Smooth muscle cell (in vitro differentiated cells): ENCODE data around the gene PFN1. TPM values are rescaled to one million over a fixed set of nuclear protein-coding genes. Genes with fewer than 3 reads are reported as not detected.

ENCODE experiments used
- DNase-seq: peaks from one replicate; lab custom pipeline; 2025; ENCODE audit not compliant: unreplicated experiment; lab: John Stamatoyannopoulos, UW
- H2AFZ ChIP-seq: fragments of 200-600 bp; sonication (generic); 2 replicates; pipeline ENCODE4 v1.6.0; 2016; ENCODE audit warnings: antibody characterized with exemption, low read depth, mild to moderate bottlenecking
- H3F3A ChIP-seq: fragments of 200-600 bp; sonication (generic); 2 replicates; pipeline ENCODE4 v1.6.0; 2017; ENCODE audit warnings: antibody characterized with exemption, low read depth
- H3K27ac ChIP-seq: fragments of 200-600 bp; sonication (generic); 2 replicates; pipeline ENCODE4 v1.5.1; 2016; ENCODE audit warnings: low read depth, mild to moderate bottlenecking
- H3K27me3 ChIP-seq: fragments of 200-600 bp; sonication (generic); 2 replicates; pipeline ENCODE4 v1.6.1; 2016; ENCODE audit warnings: low read depth, mild to moderate bottlenecking
- H3K36me3 ChIP-seq: fragments of 200-600 bp; sonication (generic); 2 replicates; pipeline ENCODE4 v1.5.1; 2016; ENCODE audit warnings: low read depth
- H3K4me1 ChIP-seq: fragments of 200-600 bp; sonication (generic); 2 replicates; pipeline ENCODE4 v1.5.1; 2016; ENCODE audit warnings: low read depth
- H3K4me2 ChIP-seq: fragments of 200-600 bp; sonication (generic); 2 replicates; pipeline ENCODE4 v1.6.0; 2016; ENCODE audit warnings: mild to moderate bottlenecking
- H3K4me3 ChIP-seq: fragments of 200-600 bp; sonication (generic); 2 replicates; pipeline ENCODE4 v1.5.1; 2016; ENCODE audit warnings: mild to moderate bottlenecking
- H3K79me2 ChIP-seq: fragments of 200-600 bp; sonication (generic); 2 replicates; pipeline ENCODE4 v1.6.0; 2016; ENCODE audit warnings: low read depth, mild to moderate bottlenecking
- H3K9ac ChIP-seq: fragments of 200-600 bp; sonication (generic); 2 replicates; pipeline ENCODE4 v1.6.0; 2016; ENCODE audit warnings: low read depth
- H3K9me3 ChIP-seq: fragments of 200-600 bp; sonication (generic); replicated peaks from 2 replicates; pipeline ENCODE4 v1.5.1; 2016; ENCODE audit warnings: low read depth
- H4K20me1 ChIP-seq: fragments of 200-600 bp; sonication (generic); 2 replicates; pipeline ENCODE4 v1.6.0; 2016; ENCODE audit warnings: low read depth
- CTCF ChIP-seq: fragments of 200-600 bp; sonication (generic); IDR thresholded peaks from 2 replicates; pipeline ENCODE4 v1.5.1; 2017; ENCODE audit warnings: borderline replicate concordance, mild to moderate bottlenecking, antibody characterized with exemption; ENCODE audit not compliant: insufficient read depth, poor library complexity, severe bottlenecking
- WGBS: methylation state at CpG from one replicate; pipeline ENCODE4 v1.1.7; 2016; ENCODE audit warnings: low lambda C conversion rate; 5-methylcytosine and 5-hydroxymethylcytosine counted together
- polyA plus RNA-seq: library from polyadenylated mRNA; unstranded; fragments of >200 nt; fragmentation: Nextera tagmentation; extraction: Ambion mirVana; gene quantifications from 2 replicates; pipeline ENCODE4 v1.2.1, GENCODE V29; 2016
- total RNA-seq: library from RNA; depleted of rRNA; stranded (reverse); fragments of >200 nt; gene quantifications from 2 replicates; pipeline ENCODE4 v1.2.3, GENCODE V29; 2014

Gene PFN1
- total and polyA plus RNA-seq, 2 experiments from 2014 or later: 838 to 1,485 TPM

- 95% methylated on average over 8 of the region's 8 CpGs for WGBS
- Histone ChIP-seq H3K36me3 (no peaks in the 10 kb centered on the region), H4K20me1 (peaks cover 49% of the 10 kb centered on the region), H3K9ac (no peak overlapping the region), H3K9me3 (no peaks in the 10 kb centered on the region), H3K79me2 (peaks cover 33% of the 10 kb centered on the region), H3K4me1 (peaks cover 9% of the 10 kb centered on the region), H3K27ac (peak overlapping the region; percentile 95), H3K4me3 (no peak overlapping the region), H3K4me2 (peak overlapping the region; percentile 85), H3F3A (peaks cover 9% of the 10 kb centered on the region), H2AFZ (no peak overlapping the region), H3K27me3 (no peaks in the 10 kb centered on the region)
- no peak for TF ChIP-seq CTCF
- DNase-seq: no peak
Observed at GRCh38 chr17:4970273-4970672, 21.9 kb upstream of the PFN1 start.

- peaks cover 49% of the 10 kb centered on the region for H4K20me1 ChIP-seq
- H3K27me3 ChIP-seq: no peaks in the 10 kb centered on the region
- no peak for TF ChIP-seq CTCF
- H2AFZ ChIP-seq: no peak overlapping the region
- peak overlapping the region; percentile 95 for H3K27ac ChIP-seq
- peaks cover 11% of the 10 kb centered on the region for H3F3A ChIP-seq
- 52% methylated on average over 16 of the region's 16 CpGs for WGBS
- H3K9ac ChIP-seq: peak overlapping the region; percentile 86
- H3K79me2 ChIP-seq: peaks cover 39% of the 10 kb centered on the region
- peaks cover 9% of the 10 kb centered on the region for H3K4me1 ChIP-seq
- no peaks in the 10 kb centered on the region for H3K9me3 ChIP-seq
- no peak for DNase-seq
- no peaks in the 10 kb centered on the region for H3K36me3 ChIP-seq
- H3K4me3 ChIP-seq: peak overlapping the region; percentile 60
- peak overlapping the region; percentile 85 for H3K4me2 ChIP-seq
Observed at GRCh38 chr17:4969551-4970173, 21.3 kb upstream of the PFN1 start.

GRCh38 chr17:4969047-4969550 lies 20.8 kb upstream of the PFN1 start:
- Histone ChIP-seq H3K9me3 (no peaks in the 10 kb centered on the region), H3K27ac (peak overlapping the region; percentile 95), H2AFZ (no peak overlapping the region), H3K36me3 (no peaks in the 10 kb centered on the region), H3K4me3 (peak overlapping the region; percentile 60), H3K79me2 (peaks cover 41% of the 10 kb centered on the region), H3F3A (peaks cover 11% of the 10 kb centered on the region), H4K20me1 (peaks cover 47% of the 10 kb centered on the region), H3K9ac (peak overlapping the region; percentile 86), H3K4me1 (peaks cover 9% of the 10 kb centered on the region), H3K27me3 (no peaks in the 10 kb centered on the region), H3K4me2 (peak overlapping the region; percentile 85)
- 9% methylated on average over 10 of the region's 15 CpGs for WGBS
- DNase-seq: peak; percentile 50
- no peak for TF ChIP-seq CTCF
